DND-41 (cell line): Measurements from ENCODE around the gene CHD9.

ENCODE experiments used
- CTCF ChIP-seq: IDR thresholded peaks from 2 replicates; pipeline ENCODE4 v1.5.1; 2012; ENCODE audit warnings: borderline replicate concordance, low read length, moderate library complexity, mild to moderate bottlenecking; ENCODE audit not compliant: poor library complexity, severe bottlenecking; ENCODE audit errors: extremely low read depth
- EZH2 ChIP-seq: IDR thresholded peaks from 3 replicates; pipeline ENCODE4 v1.6.1; 2012; ENCODE audit warnings: borderline replicate concordance, low read depth, mild to moderate bottlenecking, moderate library complexity, low read length, inconsistent platforms; ENCODE audit not compliant: severe bottlenecking

DNA sequence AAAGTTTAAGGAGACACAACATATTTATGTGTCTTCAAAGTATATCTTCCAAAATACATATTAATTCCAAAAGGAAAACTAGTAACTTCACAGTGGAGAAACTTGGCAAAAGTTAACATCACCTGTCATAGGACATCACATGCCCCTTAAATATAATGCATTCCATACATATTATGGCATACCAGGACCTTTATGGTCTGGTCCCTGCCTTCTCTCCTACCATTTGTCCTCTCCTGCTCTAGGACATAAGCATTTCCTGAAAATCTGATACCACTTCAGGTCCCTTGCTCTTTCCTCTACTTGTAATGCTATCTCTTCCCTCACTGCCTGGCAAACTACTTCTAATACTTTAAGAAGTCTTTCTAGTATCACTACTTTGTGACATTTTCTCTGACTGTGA lies 211.4 kb downstream of the CHD9 start:
- TF ChIP-seq CTCF (no peak), EZH2 (no peak)
